ENCODE measurements around the gene SAMSN1.

DNA sequence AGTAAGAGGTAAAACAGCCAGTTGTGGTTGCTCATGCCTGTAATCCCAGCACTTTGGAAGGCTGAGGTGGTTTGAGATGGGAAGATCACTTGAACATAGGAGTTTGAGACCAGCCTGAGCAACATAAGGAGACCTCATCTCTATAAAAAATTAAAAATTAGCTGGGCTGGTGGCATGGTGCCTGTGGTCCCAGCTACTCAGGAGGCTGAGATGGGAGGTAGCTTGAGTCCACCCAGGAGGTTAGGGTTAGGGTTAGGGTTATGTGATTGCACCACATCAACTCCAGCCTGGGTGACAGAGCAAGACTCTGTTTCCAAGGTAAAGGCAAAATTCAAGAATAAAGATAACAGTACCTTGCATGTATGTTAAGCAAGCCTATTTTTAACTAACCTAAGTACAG lies 3.5 kb downstream of the SAMSN1 start:
- TF ChIP-seq CTCF (conservative IDR thresholded peaks at IDR 0.05; ENCODE audit: low read length): no peak
- TF ChIP-seq EZH2phosphoT487 (IDR thresholded peaks at IDR 0.05; ENCODE audit: borderline replicate concordance, low read depth, low read length): no peak

All from OCI-LY7 (cell line).